Activated T-cell treated with anti-CD3 and anti-CD28 coated beads, Interleukin-2, amount 50 U/mL, for 72 hours (primary cell): Measurements from ENCODE around the gene CNNM3. TPM values are rescaled to one million over a fixed set of nuclear protein-coding genes. Genes with fewer than 3 reads are reported as not detected.

Experiments used
- ATAC-seq, 2 donors: fragments of 150-1000 bp; cut with Tn5 transposase; replicated peaks in 1 of 2; 2 replicates each; pipeline ENCODE4 v1.10.0; 2021; ENCODE audit warnings: moderate library complexity in 2 of 2, mild to moderate bottlenecking in 1 of 2
- DNase-seq, 2 donors: peaks; one replicate each; pipeline ENCODE4 v3.0.0; 2021 to 2022; ENCODE audit warnings: mixed read lengths in 1 of 2
- H3K27ac Mint-ChIP-seq: one replicate; pipeline ENCODE4 v1.8.0; 2022; ENCODE audit warnings: mild to moderate bottlenecking, moderate library complexity, mixed read lengths
- H3K27me3 Mint-ChIP-seq: one replicate; pipeline ENCODE4 v1.8.0; 2022; ENCODE audit warnings: low read depth, mixed read lengths
- H3K36me3 Mint-ChIP-seq, 2 donors: one replicate each; pipeline ENCODE4 v1.8.0; 2022; ENCODE audit warnings: mixed read lengths in 2 of 2, mild to moderate bottlenecking in 1 of 2; ENCODE audit not compliant: insufficient read depth in 2 of 2
- H3K4me1 Mint-ChIP-seq: one replicate; pipeline ENCODE4 v1.8.0; 2022; ENCODE audit warnings: low read depth, mixed read lengths
- H3K4me3 Mint-ChIP-seq, 2 donors: one replicate each; pipeline ENCODE4 v1.8.0; 2022; ENCODE audit warnings: mild to moderate bottlenecking in 2 of 2, mixed read lengths in 2 of 2, moderate library complexity in 2 of 2
- H3K9me3 Mint-ChIP-seq, 2 donors: one replicate each; pipeline ENCODE4 v1.8.0; 2022; ENCODE audit warnings: mixed read lengths in 2 of 2
- total RNA-seq, 2 donors: library from RNA; stranded (reverse); gene quantifications; one replicate each; pipeline ENCODE4 v1.2.3, GENCODE V29; 2022

CNNM3 gene
- total RNA-seq, 2 donors from 2014 or later = 20.7 to 27.9 TPM

DNA sequence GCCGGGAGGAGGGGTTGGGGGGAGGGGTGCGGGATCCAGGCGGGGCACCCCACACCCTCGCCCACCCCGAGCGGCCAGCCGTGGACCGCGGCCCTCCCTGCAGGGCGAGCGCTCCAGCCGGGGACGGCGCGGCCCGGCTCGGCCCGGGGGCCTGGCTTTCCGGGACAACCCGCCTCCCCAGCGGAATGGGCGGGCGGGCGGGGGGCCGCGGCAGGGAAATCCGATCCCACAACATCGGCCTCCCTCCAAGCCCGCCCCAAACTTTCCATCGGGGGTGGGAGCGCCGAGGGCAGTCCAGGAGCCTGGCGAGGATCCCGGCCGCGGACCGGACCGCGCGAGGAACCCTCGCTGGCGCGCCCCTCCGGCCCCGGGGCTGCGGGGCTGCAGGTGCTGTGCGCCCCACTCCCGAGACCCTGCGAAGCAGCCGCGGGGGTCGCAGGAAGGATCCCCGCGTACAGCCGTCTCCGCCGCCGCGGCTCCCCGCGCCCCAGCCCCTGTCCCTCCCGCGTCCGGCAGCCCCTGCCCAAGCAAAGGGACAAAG, 53.3 kb downstream of the CNNM3 start:
- Mint-ChIP-seq H3K27me3 (peaks cover 7% of the 10 kb centered on the region), H3K9me3 (no peaks in the 10 kb centered on the region), H3K36me3 (peaks cover 0 to 2% of the 10 kb centered on the region in 2 donors), H3K27ac (no peak overlapping the region), H3K4me3 (peak overlapping the region; percentile 72 to 83), H3K4me1 (peaks cover 43% of the 10 kb centered on the region)
- peak; percentile 13 to 18 for ATAC-seq
- no peak for DNase-seq

DNA sequence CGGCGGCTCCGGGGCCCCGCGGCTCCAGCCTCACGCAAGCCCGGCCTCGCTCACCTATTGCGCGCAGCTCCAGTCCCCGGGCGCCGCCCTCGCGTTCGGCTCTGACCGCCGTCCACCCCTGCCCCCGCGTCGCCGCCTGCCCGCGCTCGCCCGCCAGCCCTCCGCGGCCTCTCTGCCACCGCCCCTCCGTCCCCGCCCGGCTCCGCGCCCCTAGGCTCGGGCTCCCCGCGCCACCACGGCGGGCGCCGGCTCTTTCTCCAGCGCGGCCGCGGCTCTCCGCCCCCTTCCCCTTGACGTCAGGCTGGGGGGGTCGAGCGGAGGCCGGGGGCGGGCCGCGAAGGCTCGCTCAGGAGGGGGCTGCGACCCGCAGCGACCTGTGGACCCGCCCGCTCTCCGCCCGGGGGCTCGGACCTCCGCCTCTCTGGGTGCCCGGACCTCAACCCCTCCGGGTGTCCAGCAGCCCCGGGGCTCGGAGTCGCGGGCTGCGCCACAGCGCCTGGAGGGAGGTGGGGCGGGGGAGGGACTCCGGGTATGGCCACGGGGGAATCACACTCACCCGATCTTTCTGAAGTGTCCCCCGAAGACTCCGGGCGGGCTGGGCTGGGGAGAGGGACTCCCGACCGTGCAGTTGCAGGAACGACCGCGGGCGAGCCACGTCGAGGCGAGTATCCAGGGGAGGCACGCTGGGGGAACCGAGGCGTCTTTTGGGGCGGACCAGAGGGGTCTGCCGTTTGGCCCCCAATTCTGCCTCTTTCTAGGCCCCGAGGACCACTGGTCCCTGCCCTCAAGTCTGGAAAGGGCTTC, 54.0 kb downstream of the CNNM3 start, which contains the start of gene SEMA4C:
Gene SEMA4C, minus strand, starts transcription at position 259 of the 804 bp plus-strand sequence. CDS start 2,194 bp downstream, outside the sequence.
- Mint-ChIP-seq H3K27ac (no peak within 1 kb of the TSS), H3K36me3 (peaks cover 0 to 2% of the 10 kb centered on the region in 2 donors), H3K9me3 (no peaks in the 10 kb centered on the region), H3K4me1 (peaks cover 49% of the 10 kb centered on the region), H3K4me3 (peak within 1 kb of the TSS; percentile 72 to 83), H3K27me3 (peaks cover 7% of the 10 kb centered on the region)
- peak; percentile 31 to 38 for ATAC-seq
- peak; percentile 52 to 65 for DNase-seq

DNA sequence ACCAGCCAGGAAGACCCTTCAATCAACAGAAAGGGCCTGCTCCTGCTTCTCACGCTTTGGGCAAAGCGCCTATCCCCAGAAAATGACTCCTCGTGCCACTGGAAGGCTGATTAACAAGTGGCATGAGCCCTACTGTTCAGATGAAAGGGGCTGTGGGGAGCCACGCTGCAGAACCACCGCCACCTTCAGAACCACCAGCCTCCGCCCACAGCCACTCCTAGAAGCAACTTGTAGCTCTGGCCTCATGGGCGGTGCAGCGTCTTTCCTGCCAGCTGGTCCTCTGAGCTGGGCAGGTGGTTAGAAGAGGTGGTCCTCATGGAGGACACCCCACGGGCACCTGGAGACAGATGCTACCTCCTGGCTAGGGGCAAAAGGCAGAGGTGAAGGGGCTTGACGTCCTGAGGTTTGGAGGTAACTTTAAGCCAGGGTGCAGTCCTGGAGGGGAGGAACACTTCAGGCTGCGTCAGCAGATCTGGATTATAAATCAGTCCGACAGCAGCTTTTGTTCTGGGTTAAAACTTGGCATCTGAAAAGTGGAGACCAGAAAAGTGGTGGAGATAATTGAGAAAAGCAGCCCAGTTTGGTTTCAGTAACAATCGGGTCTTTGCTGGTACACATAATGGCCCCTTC, 54.7 kb downstream of the CNNM3 start:
- peak; percentile 37 to 56 for ATAC-seq
- Mint-ChIP-seq H3K4me3 (peak overlapping the region; percentile 72 to 83), H3K36me3 (peaks cover 0 to 2% of the 10 kb centered on the region in 2 donors), H3K27ac (no peak overlapping the region), H3K9me3 (no peaks in the 10 kb centered on the region), H3K27me3 (peaks cover 7% of the 10 kb centered on the region), H3K4me1 (peaks cover 54% of the 10 kb centered on the region)
- peak; percentile 61 to 73 for DNase-seq

DNA sequence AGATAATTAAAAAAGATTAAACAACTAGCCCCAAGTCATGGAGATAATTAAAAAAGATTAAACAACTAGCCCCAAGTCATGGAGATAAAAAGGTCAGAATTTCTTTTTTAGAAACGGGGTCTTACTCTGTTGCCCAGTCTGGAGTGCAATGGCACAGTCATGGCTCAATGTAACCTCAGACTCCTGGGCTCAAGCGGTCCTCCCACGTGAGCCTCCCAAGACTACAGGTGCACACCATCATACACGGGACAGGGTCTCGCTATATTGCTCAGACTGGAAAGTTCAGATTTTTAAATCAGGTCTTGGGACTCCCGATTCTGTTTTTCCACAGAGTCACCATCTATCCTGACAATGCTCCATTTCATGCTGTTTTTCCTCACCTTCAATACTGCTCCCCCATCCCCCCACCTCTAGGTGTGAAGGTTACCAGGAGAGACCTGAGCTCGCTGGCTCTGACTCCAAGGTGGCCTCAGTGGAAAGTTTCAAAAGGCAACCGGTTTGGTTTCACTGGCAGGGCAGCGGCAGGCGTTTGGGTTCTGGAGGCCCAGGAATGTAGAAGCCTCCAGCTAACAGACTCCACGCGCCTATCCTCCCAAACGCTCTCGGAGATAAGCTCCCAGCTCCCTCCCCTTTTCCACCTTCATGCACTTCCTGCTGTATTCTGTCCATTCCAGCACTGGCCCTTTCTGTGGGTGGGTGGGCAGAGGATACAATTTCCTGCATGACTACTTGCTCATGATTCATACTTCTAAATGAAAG, 56.7 kb downstream of the CNNM3 start:
- no peak for DNase-seq
- Mint-ChIP-seq H3K27ac (no peak overlapping the region), H3K9me3 (no peaks in the 10 kb centered on the region), H3K27me3 (peaks cover 7% of the 10 kb centered on the region), H3K36me3 (peaks cover 0 to 2% of the 10 kb centered on the region in 2 donors), H3K4me1 (peaks cover 45% of the 10 kb centered on the region), H3K4me3 (no peak overlapping the region)
- no peak for ATAC-seq

DNA sequence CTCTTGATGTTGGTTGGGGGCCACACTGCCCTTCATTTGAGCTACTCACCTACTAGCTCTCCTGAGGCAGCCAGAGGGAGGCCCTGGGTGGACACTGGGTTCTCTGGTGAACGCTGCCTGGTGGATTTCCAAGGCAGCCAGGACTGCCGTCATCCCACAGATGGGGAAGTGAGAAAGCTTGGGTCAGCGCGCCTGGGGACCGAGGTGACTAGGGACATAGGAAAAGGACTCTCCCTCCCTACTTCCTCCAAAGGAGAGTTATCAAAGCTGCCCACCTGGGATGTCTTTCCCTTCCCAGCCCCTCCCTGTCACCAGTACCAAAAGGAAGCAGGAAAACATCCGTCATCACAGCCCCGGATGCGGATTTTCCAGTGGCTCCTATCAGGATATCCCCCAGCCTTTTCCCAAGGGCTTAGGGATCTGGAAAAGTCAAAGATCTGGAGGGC, 57.6 kb downstream of the CNNM3 start:
- Mint-ChIP-seq H3K27me3 (peaks cover 7% of the 10 kb centered on the region), H3K4me1 (peaks cover 42% of the 10 kb centered on the region), H3K4me3 (peak overlapping the region in 1 of 2 donors; percentile 64), H3K9me3 (no peaks in the 10 kb centered on the region), H3K36me3 (peaks cover 0 to 2% of the 10 kb centered on the region in 2 donors), H3K27ac (no peak overlapping the region)
- no peak for DNase-seq
- no peak for ATAC-seq

GRCh38 chr2:96874198-96874831, 58.2 kb downstream of the CNNM3 start:
- H3K9me3 Mint-ChIP-seq = no peaks in the 10 kb centered on the region
- peaks cover 0 to 2% of the 10 kb centered on the region in 2 donors for H3K36me3 Mint-ChIP-seq
- ATAC-seq (peak; percentile 29 to 37), DNase-seq (peak; percentile 26 to 28)
- peaks cover 7% of the 10 kb centered on the region for H3K27me3 Mint-ChIP-seq
- H3K4me3 Mint-ChIP-seq = peak overlapping the region; percentile 49 to 64
- H3K4me1 Mint-ChIP-seq = peaks cover 42% of the 10 kb centered on the region
- peak overlapping the region; percentile 80 for H3K27ac Mint-ChIP-seq

DNA sequence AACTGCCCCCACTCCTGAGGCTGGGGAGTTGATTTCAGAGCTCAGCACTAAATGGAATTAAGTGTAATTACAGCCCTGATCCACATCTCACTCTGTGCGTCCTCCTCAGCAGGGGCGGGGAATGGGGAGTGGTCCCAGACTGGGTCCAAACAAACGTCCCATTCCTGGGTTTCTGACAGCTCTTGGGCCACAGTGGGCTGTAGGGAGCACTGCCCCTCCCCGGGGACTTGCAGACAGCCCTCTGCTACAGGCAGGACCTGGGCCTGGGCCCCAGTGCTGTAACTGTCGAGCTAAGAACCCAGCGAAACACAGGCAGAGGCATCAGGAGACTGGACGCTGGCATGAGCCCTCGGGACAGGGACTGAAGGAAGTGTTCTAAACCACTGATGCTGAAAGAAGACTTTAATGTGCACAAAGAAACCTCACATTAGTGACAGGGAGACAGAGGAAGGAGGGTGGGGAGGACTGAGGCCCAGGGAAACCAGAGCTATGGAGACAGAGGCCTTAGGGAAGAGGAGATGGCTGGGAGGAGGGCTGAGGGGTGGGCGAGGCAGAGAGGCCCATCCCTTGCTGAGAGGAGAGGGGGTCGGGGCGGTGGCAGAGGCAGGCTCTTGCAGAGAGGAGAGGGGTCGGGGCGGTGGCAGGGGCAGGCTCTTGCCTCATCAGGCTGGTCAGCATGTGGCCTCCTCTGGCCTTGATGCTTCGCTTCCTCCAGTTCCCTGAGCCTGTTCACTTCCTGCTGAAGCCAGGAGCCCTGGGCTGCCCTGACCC, 59.6 kb downstream of the CNNM3 start:
- ATAC-seq (no peak), DNase-seq (no peak)
- peaks cover 0 to under 1% of the 10 kb centered on the region in 2 donors for H3K36me3 Mint-ChIP-seq
- H3K9me3 Mint-ChIP-seq = no peaks in the 10 kb centered on the region
- no peak overlapping the region for H3K27ac Mint-ChIP-seq
- peaks cover 3% of the 10 kb centered on the region for H3K27me3 Mint-ChIP-seq
- H3K4me1 Mint-ChIP-seq = peaks cover 38% of the 10 kb centered on the region
- no peak overlapping the region for H3K4me3 Mint-ChIP-seq

- Mint-ChIP-seq H3K4me1 (peaks cover 34% of the 10 kb centered on the region), H3K36me3 (no peaks in the 10 kb centered on the region), H3K9me3 (no peaks in the 10 kb centered on the region), H3K27me3 (no peaks in the 10 kb centered on the region), H3K27ac (no peak overlapping the region), H3K4me3 (no peak overlapping the region)
- ATAC-seq (peak in 1 of 2 donors; percentile 27), DNase-seq (no peak)
Measured at GRCh38 chr2:96876269-96877041, 60.4 kb downstream of the CNNM3 start.

DNA sequence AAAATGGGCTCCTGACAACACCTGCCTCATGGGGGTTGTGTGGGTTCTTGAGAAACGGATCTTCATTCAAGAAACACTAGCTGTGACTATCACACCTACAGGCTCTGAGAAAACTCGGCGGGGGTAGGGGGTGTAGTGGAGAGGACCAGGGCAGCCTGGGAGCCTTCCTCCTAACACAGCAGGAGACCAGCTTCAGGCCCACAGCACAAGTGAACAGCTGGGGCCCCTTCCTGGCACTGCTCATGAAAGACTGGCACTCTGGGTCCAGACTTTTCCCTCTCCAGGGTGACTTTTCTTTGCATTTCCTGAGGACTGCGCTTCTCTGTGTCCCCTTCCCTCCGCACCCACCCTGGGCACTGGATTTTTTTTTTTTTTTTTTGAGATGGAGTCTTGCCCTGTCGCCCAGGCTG, 61.0 kb downstream of the CNNM3 start:
- no peak for DNase-seq
- H3K4me3 Mint-ChIP-seq = no peak overlapping the region
- H3K4me1 Mint-ChIP-seq = peaks cover 34% of the 10 kb centered on the region
- no peak for ATAC-seq
- H3K27me3 Mint-ChIP-seq = no peaks in the 10 kb centered on the region
- no peaks in the 10 kb centered on the region for H3K9me3 Mint-ChIP-seq
- no peaks in the 10 kb centered on the region for H3K36me3 Mint-ChIP-seq
- H3K27ac Mint-ChIP-seq = no peak overlapping the region

DNA sequence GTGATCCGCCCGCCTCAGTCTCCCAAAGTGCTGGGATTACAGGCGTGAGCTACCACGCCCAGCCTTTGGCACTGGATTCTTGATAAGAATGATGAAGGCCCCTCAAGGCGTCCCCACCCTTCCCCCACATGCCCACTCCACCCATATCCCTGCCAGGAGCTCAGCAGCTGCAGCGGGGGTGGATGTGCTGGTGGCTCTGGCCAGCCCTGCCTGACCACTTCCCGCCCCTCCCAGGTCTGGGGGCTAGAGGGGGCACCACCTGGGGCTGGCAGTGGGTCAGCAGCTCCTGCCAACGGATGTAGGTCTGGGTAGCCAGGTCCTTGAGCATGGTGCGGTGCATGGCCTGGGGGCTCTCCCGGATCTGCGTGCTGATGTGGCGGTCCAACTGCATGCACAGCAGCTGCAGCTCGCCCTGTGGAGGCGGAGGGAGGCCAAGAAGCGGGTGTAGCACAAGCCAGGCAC, 61.6 kb downstream of the CNNM3 start:
- Mint-ChIP-seq H3K4me3 (no peak overlapping the region), H3K27ac (no peak overlapping the region), H3K9me3 (no peaks in the 10 kb centered on the region), H3K27me3 (no peaks in the 10 kb centered on the region), H3K4me1 (peaks cover 28% of the 10 kb centered on the region), H3K36me3 (no peaks in the 10 kb centered on the region)
- DNase-seq (no peak), ATAC-seq (no peak)

- DNase-seq (no peak), ATAC-seq (no peak)
- no peak overlapping the region for H3K4me3 Mint-ChIP-seq
- no peaks in the 10 kb centered on the region for H3K27me3 Mint-ChIP-seq
- H3K9me3 Mint-ChIP-seq = no peaks in the 10 kb centered on the region
- H3K27ac Mint-ChIP-seq = no peak overlapping the region
- H3K4me1 Mint-ChIP-seq = peaks cover 23% of the 10 kb centered on the region
- no peaks in the 10 kb centered on the region for H3K36me3 Mint-ChIP-seq
Measured at GRCh38 chr2:96878171-96878570, 62.1 kb downstream of the CNNM3 start.
